Upper lobe of left lung (tissue), 6 donors: Measurements from ENCODE around the gene FADS2. TPM values are rescaled to one million over a fixed set of nuclear protein-coding genes. Genes with fewer than 3 reads are reported as not detected.

ENCODE experiments used
- ATAC-seq, 2 donors: fragments of 200-7000 bp; cut with Tn5 transposase; one replicate each; pipeline ENCODE4 v1.9.1; 2022; ENCODE audit warnings: mild to moderate bottlenecking in 2 of 2, moderate library complexity in 2 of 2; ENCODE audit not compliant: low FRiP score in 2 of 2
- DNase-seq, 2 donors: peaks; one replicate each; pipeline ENCODE4 v3.0.0-alpha.2; 2019 to 2020
- H3K27ac ChIP-seq, 4 donors: fragments of 200-600 bp; sonication (generic); one replicate each; pipeline ENCODE4 v1.5.1; 2016 to 2019
- H3K27me3 ChIP-seq, 4 donors: fragments of 200-600 bp; sonication (generic); one replicate each; pipeline ENCODE4 v1.5.1; 2017 to 2019
- H3K36me3 ChIP-seq, 4 donors: fragments of 200-600 bp; sonication (generic); one replicate each; pipeline ENCODE4 v1.5.1; 2016 to 2019
- H3K4me1 ChIP-seq, 4 donors: fragments of 200-600 bp; sonication (generic); one replicate each; pipeline ENCODE4 v1.5.1; 2018 to 2019
- H3K4me3 ChIP-seq, 4 donors: fragments of 200-600 bp; sonication (generic); one replicate each; pipeline ENCODE4 v1.5.1; 2017 to 2019; ENCODE audit warnings: mild to moderate bottlenecking in 2 of 4, moderate library complexity in 1 of 4
- H3K9me3 ChIP-seq, 4 donors: fragments of 200-600 bp; sonication (generic); one replicate each; pipeline ENCODE4 v1.5.1; 2018 to 2019
- EP300 ChIP-seq, 4 donors: sonication (generic); formaldehyde crosslinking; IDR thresholded peaks; one replicate each; pipeline ENCODE4 v1.5.1; 2017; ENCODE audit warnings: antibody characterized with exemption in 4 of 4, control low read depth in 2 of 4
- POLR2A ChIP-seq, 4 donors: fragments of 450-650 bp; IDR thresholded peaks; one replicate each; pipeline ENCODE4 v1.5.1; 2016 to 2017; ENCODE audit warnings: antibody characterized with exemption in 4 of 4, mild to moderate bottlenecking in 2 of 4
- POLR2AphosphoS5 ChIP-seq, 2 donors: sonication (generic); formaldehyde crosslinking; IDR thresholded peaks; one replicate each; pipeline ENCODE4 v1.5.1; 2017; ENCODE audit warnings: antibody characterized with exemption in 2 of 2
- WGBS, 2 donors: methylation state at CpG; one replicate each; pipeline ENCODE4 v1.1.5; 2017 to 2018; 5-methylcytosine and 5-hydroxymethylcytosine counted together
- total RNA-seq, 6 donors: library from RNA; depleted of rRNA in 4 of 6; stranded (reverse); fragments of >200 nt in 4 of 6; gene quantifications; one replicate each; pipeline versions ENCODE4 v1.1.0 to v1.2.1, GENCODE V29; 2016 to 2021
- TF ChIP-seq, protein P1 (sequence below), 6 experiments: fragments of 450-650 bp in 4 of 6; fragments of 200-600 bp in 2 of 6; sonication (generic) in 2 of 6; IDR thresholded peaks; one replicate each; pipeline ENCODE4 v1.5.1; 2016 to 2019; ENCODE audit warnings: antibody characterized with exemption in 6 of 6
- donor health status: DM: no; HTN: no; CAD: no; lungs with moderate emphysema.
- donor health status: DM: no; HTN: yes; CAD: no; lungs with severe emphysema.

The FADS2 gene
- total RNA-seq, 6 donors from 2014 or later = 13.5 to 92.5 (median 50.7) TPM

DNA sequence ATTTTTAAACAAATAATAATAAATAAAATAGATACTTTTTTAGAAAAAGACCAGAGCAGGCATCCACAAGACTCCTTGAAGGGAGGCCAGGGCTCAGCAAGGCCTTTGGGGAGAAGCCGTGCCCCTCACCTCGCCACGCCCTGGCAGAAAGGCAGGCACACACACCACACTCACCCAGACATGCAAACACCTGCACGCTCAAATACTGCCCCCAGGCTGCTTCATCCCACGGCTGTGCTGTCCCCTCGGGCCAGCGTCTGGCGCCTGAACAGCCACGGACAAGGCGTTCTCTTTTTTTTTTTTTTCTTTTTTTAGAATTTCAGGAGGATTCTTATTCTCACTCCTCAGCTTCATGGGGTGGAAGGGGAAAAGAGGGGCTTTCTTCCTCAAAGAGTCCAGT is 61.7 kb downstream of the FADS2 start:
- no peaks in the 10 kb centered on the region for H3K36me3 ChIP-seq
- H3K27ac ChIP-seq = peak overlapping the region in 1 of 4 donors; percentile 80
- H3K27me3 ChIP-seq = no peaks in the 10 kb centered on the region
- peaks cover 21 to 30% (median 29%) of the 10 kb centered on the region in 4 donors for H3K4me1 ChIP-seq
- WGBS, 2 donors = 91 to 94% methylated on average over 10 of the region's 10 CpGs
- H3K4me3 ChIP-seq = peak overlapping the region in 1 of 4 donors; percentile 95
- DNase-seq = no peak
- TF ChIP-seq POLR2AphosphoS5 (IDR thresholded peaks at IDR 0.05) = no peak
- no peak for TF ChIP-seq POLR2A (IDR thresholded peaks at IDR 0.05)
- TF ChIP-seq, protein P1, sequence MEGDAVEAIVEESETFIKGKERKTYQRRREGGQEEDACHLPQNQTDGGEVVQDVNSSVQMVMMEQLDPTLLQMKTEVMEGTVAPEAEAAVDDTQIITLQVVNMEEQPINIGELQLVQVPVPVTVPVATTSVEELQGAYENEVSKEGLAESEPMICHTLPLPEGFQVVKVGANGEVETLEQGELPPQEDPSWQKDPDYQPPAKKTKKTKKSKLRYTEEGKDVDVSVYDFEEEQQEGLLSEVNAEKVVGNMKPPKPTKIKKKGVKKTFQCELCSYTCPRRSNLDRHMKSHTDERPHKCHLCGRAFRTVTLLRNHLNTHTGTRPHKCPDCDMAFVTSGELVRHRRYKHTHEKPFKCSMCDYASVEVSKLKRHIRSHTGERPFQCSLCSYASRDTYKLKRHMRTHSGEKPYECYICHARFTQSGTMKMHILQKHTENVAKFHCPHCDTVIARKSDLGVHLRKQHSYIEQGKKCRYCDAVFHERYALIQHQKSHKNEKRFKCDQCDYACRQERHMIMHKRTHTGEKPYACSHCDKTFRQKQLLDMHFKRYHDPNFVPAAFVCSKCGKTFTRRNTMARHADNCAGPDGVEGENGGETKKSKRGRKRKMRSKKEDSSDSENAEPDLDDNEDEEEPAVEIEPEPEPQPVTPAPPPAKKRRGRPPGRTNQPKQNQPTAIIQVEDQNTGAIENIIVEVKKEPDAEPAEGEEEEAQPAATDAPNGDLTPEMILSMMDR (IDR thresholded peaks at IDR 0.05) = no peak
- no peak for TF ChIP-seq EP300 (IDR thresholded peaks at IDR 0.05)
- H3K9me3 ChIP-seq = no peaks in the 10 kb centered on the region
- no peak for ATAC-seq

DNA sequence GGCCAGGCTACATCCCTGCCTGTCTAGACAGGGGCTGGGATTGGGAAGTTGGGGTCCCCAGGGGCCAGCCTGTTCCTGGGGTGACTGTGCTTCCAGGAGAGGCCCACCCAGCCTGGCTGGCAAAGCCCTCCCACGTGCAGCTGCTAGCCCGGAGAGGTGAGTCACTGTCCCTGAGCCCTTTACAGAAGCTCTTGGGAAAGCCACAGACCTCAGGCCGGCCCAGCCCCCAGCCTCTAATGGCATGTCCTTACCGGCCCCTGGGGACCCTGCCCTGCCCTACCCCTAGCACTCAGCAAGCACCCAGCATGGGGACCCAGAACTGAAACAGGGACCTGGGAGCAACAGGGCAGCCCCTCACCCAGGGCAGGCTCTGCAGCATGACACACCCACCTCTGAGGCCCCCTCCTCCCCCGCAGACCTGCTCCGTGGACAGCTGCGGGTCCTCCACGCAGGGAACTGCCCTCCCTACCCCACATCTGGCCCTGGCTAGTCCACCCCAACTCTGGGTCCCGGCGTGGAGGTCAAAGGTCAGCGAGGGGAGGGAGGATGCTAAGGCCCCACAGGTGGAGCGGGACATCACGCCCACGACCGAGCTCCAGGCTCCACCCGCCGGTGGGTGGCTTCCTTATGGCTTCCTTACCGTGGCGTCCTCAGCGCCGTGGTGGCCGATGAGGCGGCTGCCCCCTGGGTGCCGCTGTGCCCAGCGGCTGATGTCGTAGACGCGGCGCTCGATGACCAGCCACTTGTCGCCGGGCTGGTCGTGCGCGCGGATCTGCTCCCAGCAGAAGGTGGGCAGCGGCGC is 62.6 kb downstream of the FADS2 start:
- H3K4me1 ChIP-seq = peaks cover 21 to 30% (median 29%) of the 10 kb centered on the region in 4 donors

DNA sequence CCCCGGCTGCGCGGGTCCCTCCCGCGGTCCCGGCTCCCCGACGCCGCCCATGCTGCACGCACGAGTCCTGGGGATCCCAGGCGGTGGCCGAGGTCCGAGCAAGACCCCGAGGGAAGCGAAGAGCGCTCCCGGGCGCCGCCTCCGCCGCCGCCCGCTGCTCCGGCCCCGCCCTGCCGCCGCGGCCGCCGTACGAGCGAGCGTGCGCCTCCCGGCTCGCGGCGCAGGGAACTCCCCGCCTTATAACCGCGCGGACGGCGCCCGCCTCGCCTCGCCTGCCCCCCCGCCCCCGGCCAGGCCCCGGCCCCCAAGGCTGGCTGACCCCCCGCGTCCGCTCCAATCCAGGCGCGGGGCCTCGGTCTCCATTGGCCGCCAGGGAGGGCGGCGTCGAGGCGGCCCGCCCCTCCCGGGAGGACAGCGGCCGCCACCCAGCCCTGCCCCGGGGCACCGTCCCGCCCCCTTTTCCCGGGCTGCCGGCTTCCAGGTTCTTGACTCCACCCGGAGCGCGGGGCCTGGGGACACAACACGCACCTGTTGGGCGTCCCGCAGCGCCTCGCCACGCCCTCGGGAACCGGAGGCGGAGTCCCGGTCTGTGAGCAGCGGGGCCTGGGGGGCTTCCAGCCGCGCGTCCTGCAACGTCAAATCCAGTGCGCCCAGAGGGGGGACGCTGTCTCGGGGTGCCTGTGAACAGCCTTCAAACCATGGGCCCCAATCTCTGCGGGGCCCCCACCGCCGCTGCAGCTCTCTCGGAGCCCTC is 63.4 kb downstream of the FADS2 start, which contains the start of gene FADS3:
TSS of gene FADS3 (minus strand) at position 215 of the 754 bp plus-strand sequence. CDS start at position 51, 164 bp downstream.
- H3K9me3 ChIP-seq = no peaks in the 10 kb centered on the region
- H3K4me1 ChIP-seq = peaks cover 21 to 30% (median 29%) of the 10 kb centered on the region in 4 donors
- no peaks in the 10 kb centered on the region for H3K36me3 ChIP-seq
- no peaks in the 10 kb centered on the region for H3K27me3 ChIP-seq
- peak within 1 kb of the TSS; percentile 60 to 95 (median 88) for H3K4me3 ChIP-seq
- 0% methylated on average over 24 of the region's 96 CpGs; no CpG with 5 or more reads in 1 of the 2 donors for WGBS, 2 donors
- peak; percentile 92 to 96 for DNase-seq
- peak within 1 kb of the TSS; percentile 74 to 88 (median 82) for H3K27ac ChIP-seq
- peak; percentile 86 to 95 for ATAC-seq
- TF ChIP-seq POLR2A (IDR thresholded peaks at IDR 0.05) (peak in 3 of 4 donors; percentile 55 to 67 (median 56)), POLR2AphosphoS5 (IDR thresholded peaks at IDR 0.05) (peak; percentile 13 to 69), EP300 (IDR thresholded peaks at IDR 0.05) (no peak)
- TF ChIP-seq, protein P1 (IDR thresholded peaks at IDR 0.05) = peak in 3 of 6 experiments; percentile 1 to 30 (median 22)

More for the DNA sequence above, 62.6 kb downstream of the FADS2 start:
- no peaks in the 10 kb centered on the region for H3K27me3 ChIP-seq
- 2 to 13% methylated on average over 3 to 21 of the region's 38 CpGs for WGBS, 2 donors
- ATAC-seq (peak; percentile 20 to 23), DNase-seq (peak in 1 of 2 donors; percentile 69)
- no peaks in the 10 kb centered on the region for H3K9me3 ChIP-seq
- no peaks in the 10 kb centered on the region for H3K36me3 ChIP-seq
- TF ChIP-seq POLR2A (IDR thresholded peaks at IDR 0.05) = no peak
- TF ChIP-seq, protein P1 (IDR thresholded peaks at IDR 0.05) = peak in 3 of 6 experiments; percentile 21 to 50 (median 49)
- no peak for TF ChIP-seq EP300 (IDR thresholded peaks at IDR 0.05)
- TF ChIP-seq POLR2AphosphoS5 (IDR thresholded peaks at IDR 0.05) = no peak
- peak overlapping the region; percentile 74 to 88 (median 82) for H3K27ac ChIP-seq
- peak overlapping the region; percentile 60 to 95 (median 88) for H3K4me3 ChIP-seq

DNA sequence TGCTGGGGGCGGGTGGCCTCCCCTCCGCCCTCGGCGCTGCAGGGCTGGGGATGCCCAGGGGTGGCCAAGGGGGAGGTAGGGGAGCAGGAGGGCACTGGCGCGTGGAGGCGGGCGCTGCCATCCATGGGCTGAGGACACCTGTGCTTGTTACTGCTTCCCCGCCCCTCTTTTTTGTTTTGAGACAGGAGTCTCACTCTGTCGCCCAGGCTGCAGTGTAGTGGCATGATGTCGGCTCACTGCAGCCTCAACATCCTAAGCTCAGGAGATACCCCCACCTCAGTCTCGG is 63.9 kb downstream of the FADS2 start:
- H3K4me1 ChIP-seq = peaks cover 21 to 30% (median 29%) of the 10 kb centered on the region in 4 donors
- peak overlapping the region; percentile 5 to 95 (median 88) for H3K4me3 ChIP-seq
- ATAC-seq = peak in 1 of 2 donors; percentile 23
- no peaks in the 10 kb centered on the region for H3K36me3 ChIP-seq
- no peak for DNase-seq
- H3K27ac ChIP-seq = peak overlapping the region; percentile 74 to 88 (median 82)
- no peaks in the 10 kb centered on the region for H3K9me3 ChIP-seq
- WGBS, 2 donors = 27 to 34% methylated on average over 5 to 12 of the region's 12 CpGs
- no peaks in the 10 kb centered on the region for H3K27me3 ChIP-seq
- no peak for TF ChIP-seq POLR2AphosphoS5 (IDR thresholded peaks at IDR 0.05)

DNA sequence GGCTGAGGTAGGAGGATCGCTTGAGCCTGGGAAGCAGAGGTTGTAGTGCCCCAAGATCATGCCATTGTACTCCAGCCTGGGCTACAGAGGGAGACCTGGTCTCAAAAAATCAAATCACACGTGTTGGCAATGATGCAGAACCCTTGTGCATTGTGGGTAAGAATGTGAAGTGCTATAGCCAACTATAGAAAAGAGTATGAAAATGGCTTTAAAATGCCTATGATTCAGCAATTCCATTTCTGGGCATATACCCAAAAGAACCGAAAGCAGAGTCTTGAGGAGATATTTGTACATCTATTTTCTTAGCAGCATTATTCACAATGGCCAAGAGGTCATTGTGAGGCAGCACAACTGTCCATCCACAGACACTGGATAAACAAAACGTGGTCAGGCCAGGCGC is 65.9 kb downstream of the FADS2 start:
- Histone ChIP-seq H3K27me3 (no peaks in the 10 kb centered on the region), H3K4me3 (no peak overlapping the region), H3K36me3 (no peaks in the 10 kb centered on the region), H3K27ac (peak overlapping the region in 1 of 4 donors; percentile 27), H3K4me1 (peaks cover 15 to 19% (median 17%) of the 10 kb centered on the region in 4 donors), H3K9me3 (no peaks in the 10 kb centered on the region)
- TF ChIP-seq, protein P1 (IDR thresholded peaks at IDR 0.05) = no peak
- TF ChIP-seq POLR2A (IDR thresholded peaks at IDR 0.05) = no peak
- no peak for TF ChIP-seq POLR2AphosphoS5 (IDR thresholded peaks at IDR 0.05)
- TF ChIP-seq EP300 (IDR thresholded peaks at IDR 0.05) = no peak
- DNase-seq (no peak), ATAC-seq (no peak)
- 47% methylated on average over 5 of the region's 5 CpGs for WGBS, 2 donors
